Myocyte (in vitro differentiated cells): ENCODE measurements around the gene GAB2. TPM values are rescaled to one million over a fixed set of nuclear protein-coding genes. Genes with fewer than 3 reads are reported as not detected.
A peak's percentile ranks its signal among the peaks of the same experiment; 100 is the strongest.

Experiments
- DNase-seq: peaks from one replicate; pipeline ENCODE4 v3.0.0-alpha.2; 2012; ENCODE audit warnings: low read depth
- total RNA-seq: library from RNA; depleted of rRNA; stranded (reverse); fragments of >200 nt; gene quantifications from 2 replicates; pipeline ENCODE4 v1.2.3, GENCODE V29; 2014

The GAB2 gene
- total RNA-seq, 1 donor from 2014 or later = 38.0 TPM

- DNase-seq = no peak
Observed at GRCh38 chr11:78344676-78345075, 72.9 kb downstream of the GAB2 start.

GRCh38 chr11:78344094-78344493, 73.5 kb downstream of the GAB2 start:
- no peak for DNase-seq

GRCh38 chr11:78343303-78343702, 74.3 kb downstream of the GAB2 start:
- no peak for DNase-seq

- no peak for DNase-seq
Observed at GRCh38 chr11:78341841-78342240, 75.8 kb downstream of the GAB2 start.

GRCh38 chr11:78340530-78340929, 77.1 kb downstream of the GAB2 start:
- no peak for DNase-seq

- no peak for DNase-seq
Observed at GRCh38 chr11:78339945-78340344, 77.7 kb downstream of the GAB2 start.

- DNase-seq = peak; percentile 82
Observed at GRCh38 chr11:78339483-78339882, 78.1 kb downstream of the GAB2 start.

- no peak for DNase-seq
Observed at GRCh38 chr11:78338702-78339101, 78.9 kb downstream of the GAB2 start.

- no peak for DNase-seq
Observed at GRCh38 chr11:78338138-78338537, 79.5 kb downstream of the GAB2 start.

- no peak for DNase-seq
Observed at GRCh38 chr11:78337554-78337924, 80.1 kb downstream of the GAB2 start.

GRCh38 chr11:78336877-78337553, 80.6 kb downstream of the GAB2 start:
- no peak for DNase-seq

- DNase-seq = no peak
Observed at GRCh38 chr11:78334109-78334508, 83.5 kb downstream of the GAB2 start.

GRCh38 chr11:78332872-78333271, 84.7 kb downstream of the GAB2 start:
- DNase-seq = no peak

- DNase-seq = no peak
Observed at GRCh38 chr11:78332174-78332866, 85.3 kb downstream of the GAB2 start.

GRCh38 chr11:78331711-78332110, 85.9 kb downstream of the GAB2 start:
- no peak for DNase-seq

GRCh38 chr11:78330361-78330760, 87.3 kb downstream of the GAB2 start:
- DNase-seq = no peak

- no peak for DNase-seq
Observed at GRCh38 chr11:78327945-78328344, 89.7 kb downstream of the GAB2 start.

- peak; percentile 45 for DNase-seq
Observed at GRCh38 chr11:78325274-78325781, 92.3 kb downstream of the GAB2 start.

GRCh38 chr11:78323363-78323762, 94.3 kb downstream of the GAB2 start:
- DNase-seq = no peak

GRCh38 chr11:78319453-78319955, 98.1 kb downstream of the GAB2 start:
- no peak for DNase-seq

- no peak for DNase-seq
Observed at GRCh38 chr11:78318321-78319114, 99.1 kb downstream of the GAB2 start.

- DNase-seq = no peak
Observed at GRCh38 chr11:78315724-78316123, 101.9 kb downstream of the GAB2 start.
